Astrocyte (in vitro differentiated cells and primary cell): ENCODE measurements around the gene ARSI.

Experiments used
- CTCF ChIP-seq: IDR thresholded peaks from 2 replicates; pipeline ENCODE4 v1.5.1; 2011; ENCODE audit warnings: low read depth, mild to moderate bottlenecking, inconsistent platforms, low read length, moderate library complexity; ENCODE audit not compliant: insufficient read depth
- EZH2 ChIP-seq: IDR thresholded peaks from 2 replicates; pipeline ENCODE4 v1.6.1; 2012; ENCODE audit warnings: mild to moderate bottlenecking, low read length, inconsistent platforms; ENCODE audit not compliant: insufficient read depth

- TF ChIP-seq CTCF: no peak
- TF ChIP-seq EZH2: no peak
These were observed 37.1 kb upstream of the ARSI start for GRCh38 chr5:150339841-150340240.
